Right cardiac atrium (tissue), 5 donors: ENCODE measurements around the gene TMEM178B. TPM values are rescaled to one million over a fixed set of nuclear protein-coding genes. Genes with fewer than 3 reads are reported as not detected.

Experiments used
- ATAC-seq, 2 donors: fragments of 200-7000 bp; cut with Tn5 transposase; one replicate each; pipeline versions ENCODE4 v1.8.0 to v1.9.1; 2020; ENCODE audit warnings: moderate library complexity in 2 of 2, mild to moderate bottlenecking in 1 of 2
- DNase-seq, 3 donors: peaks; one replicate each; pipeline ENCODE4 v3.0.0-alpha.2; 2020
- H3K27ac ChIP-seq: one replicate; pipeline ENCODE4 v1.5.1; 2013; ENCODE audit warnings: mild to moderate bottlenecking, low read length, control low read depth, moderate library complexity
- H3K27me3 ChIP-seq: one replicate; pipeline ENCODE4 v1.6.1; 2013; ENCODE audit not compliant: control insufficient read depth, insufficient read depth
- H3K4me1 ChIP-seq: one replicate; pipeline ENCODE4 v1.6.1; 2013; ENCODE audit warnings: low read length; ENCODE audit not compliant: control insufficient read depth, insufficient read depth
- H3K4me3 ChIP-seq: one replicate; pipeline ENCODE4 v1.5.1; 2013; ENCODE audit warnings: low read length, control low read depth
- H3K9me3 ChIP-seq: one replicate; pipeline ENCODE4 v1.6.1; 2013; ENCODE audit warnings: low read length; ENCODE audit not compliant: control insufficient read depth
- WGBS: extraction: QIAGEN DNeasy Blood & Tissue Kit; methylation state at CpG from one replicate; pipeline ENCODE4 v1.1.7; 2013; 5-methylcytosine and 5-hydroxymethylcytosine counted together
- intact Hi-C, 4 donors: fragments of 100-400 bp; cut with DNase I; formaldehyde crosslinking; loops; one replicate each; pipeline versions ENCODE4 v1.11.0 to v1.14.0; 2022 to 2023
- polyA plus RNA-seq: library from polyadenylated mRNA; stranded (reverse); fragments of 200-250 nt; gene quantifications from one replicate; pipeline ENCODE4 v1.2.3, GENCODE V29; 2013
- total RNA-seq, 4 donors: library from RNA; stranded (reverse); fragmentation: NEBNext Ultra II Directional; extraction: Animal tissue kit (Norgen Biotek cat#: 25700); gene quantifications; one replicate each; pipeline ENCODE4 v1.2.1, GENCODE V29; 2021
- donor health status: healthy with polysubstance abuse.
- donor health status: DM: no; HTN: yes; CAD: no.
- donor health status: DM: no; HTN: no; CAD: no.
- donor health status: DM: no; HTN: yes; CAD: no; lungs with severe emphysema.
- donor health status: DM: yes; HTN: yes; CAD: no.

The TMEM178B gene
- total and polyA plus RNA-seq, 5 donors, result 13.3 to 49.6 (median 35.0) TPM

DNA sequence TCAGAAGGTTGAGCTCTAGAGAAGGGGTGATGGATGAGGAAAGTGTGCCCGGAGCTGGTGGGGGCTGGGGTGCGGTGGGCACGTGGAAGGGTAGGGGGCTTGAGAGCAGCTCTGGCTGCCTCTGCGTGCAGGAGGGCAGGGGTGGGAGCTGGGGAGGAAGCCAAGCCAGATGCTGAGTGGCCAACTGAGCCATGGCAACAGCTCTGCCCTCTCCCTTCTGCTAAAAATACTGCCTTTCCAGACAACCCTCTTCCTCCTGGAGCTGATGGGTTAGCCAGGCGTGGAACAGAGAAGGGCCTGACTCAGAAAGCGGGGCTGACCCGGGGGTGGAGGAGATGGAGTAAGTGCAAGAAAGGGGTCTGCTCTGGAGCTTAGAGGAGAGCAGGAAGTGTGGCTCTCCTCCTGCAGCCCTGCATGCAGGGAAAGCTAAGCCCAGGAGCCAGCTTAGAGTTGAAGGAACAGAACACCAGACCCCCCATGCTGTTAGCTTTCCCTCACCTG, 362.8 kb downstream of the TMEM178B start:
- no peaks in the 10 kb centered on the region for H3K27me3 ChIP-seq
- no peak overlapping the region for H3K27ac ChIP-seq
- no peak for ATAC-seq
- no peak for DNase-seq
- no peak overlapping the region for H3K4me3 ChIP-seq
- 66% methylated on average over 7 of the region's 7 CpGs for WGBS
- peaks cover 8% of the 10 kb centered on the region for H3K4me1 ChIP-seq
- no peaks in the 10 kb centered on the region for H3K9me3 ChIP-seq
- intact Hi-C loops, result no loop called here

DNA sequence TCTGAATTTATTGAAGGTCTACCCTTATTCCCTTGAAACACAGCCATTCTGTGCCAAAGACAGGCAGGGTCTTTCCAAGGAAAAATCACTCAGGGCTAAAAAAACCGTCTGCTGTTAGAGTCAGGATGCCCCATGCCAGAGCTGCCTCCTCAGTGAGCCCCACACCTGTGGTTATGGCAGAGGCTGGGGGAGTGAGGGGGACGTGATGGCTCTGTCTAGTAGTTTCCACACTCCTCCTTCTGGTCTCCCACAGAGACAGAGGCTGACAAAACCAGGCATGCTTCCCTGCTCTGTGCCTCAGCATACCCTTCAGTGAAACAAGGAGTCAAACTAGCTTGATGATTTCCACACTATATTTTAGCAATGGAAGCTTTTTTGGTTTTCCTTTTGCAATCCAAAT, 365.3 kb downstream of the TMEM178B start:
- no peak for DNase-seq
- H3K9me3 ChIP-seq, result no peaks in the 10 kb centered on the region
- no peak overlapping the region for H3K27ac ChIP-seq
- peaks cover 8% of the 10 kb centered on the region for H3K4me1 ChIP-seq
- no peaks in the 10 kb centered on the region for H3K27me3 ChIP-seq
- intact Hi-C loops, result no loop called here
- no peak for ATAC-seq
- no peak overlapping the region for H3K4me3 ChIP-seq
- WGBS, result 53% methylated on average over 2 of the region's 2 CpGs

DNA sequence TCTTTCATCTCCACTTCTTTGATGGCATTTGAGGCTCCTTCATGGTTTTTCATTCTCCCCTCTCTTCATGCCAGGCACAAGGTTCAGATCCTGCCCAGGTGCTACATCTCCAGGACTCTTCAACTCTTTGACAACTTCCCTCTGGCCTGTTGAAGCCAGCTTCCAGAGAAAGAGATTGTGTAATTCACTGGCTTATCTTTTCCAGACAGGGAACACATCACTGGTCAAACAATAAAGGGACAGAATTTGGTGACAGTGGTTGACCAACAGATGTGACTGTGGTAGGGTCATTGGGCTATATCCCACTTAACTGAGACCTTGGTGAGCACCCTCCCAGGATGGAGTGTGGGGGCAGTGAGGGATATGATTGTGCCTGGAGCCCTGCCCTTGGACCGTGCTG, 365.9 kb downstream of the TMEM178B start:
- ATAC-seq, result peak; percentile 16 to 17
- H3K27ac ChIP-seq, result no peak overlapping the region

DNA sequence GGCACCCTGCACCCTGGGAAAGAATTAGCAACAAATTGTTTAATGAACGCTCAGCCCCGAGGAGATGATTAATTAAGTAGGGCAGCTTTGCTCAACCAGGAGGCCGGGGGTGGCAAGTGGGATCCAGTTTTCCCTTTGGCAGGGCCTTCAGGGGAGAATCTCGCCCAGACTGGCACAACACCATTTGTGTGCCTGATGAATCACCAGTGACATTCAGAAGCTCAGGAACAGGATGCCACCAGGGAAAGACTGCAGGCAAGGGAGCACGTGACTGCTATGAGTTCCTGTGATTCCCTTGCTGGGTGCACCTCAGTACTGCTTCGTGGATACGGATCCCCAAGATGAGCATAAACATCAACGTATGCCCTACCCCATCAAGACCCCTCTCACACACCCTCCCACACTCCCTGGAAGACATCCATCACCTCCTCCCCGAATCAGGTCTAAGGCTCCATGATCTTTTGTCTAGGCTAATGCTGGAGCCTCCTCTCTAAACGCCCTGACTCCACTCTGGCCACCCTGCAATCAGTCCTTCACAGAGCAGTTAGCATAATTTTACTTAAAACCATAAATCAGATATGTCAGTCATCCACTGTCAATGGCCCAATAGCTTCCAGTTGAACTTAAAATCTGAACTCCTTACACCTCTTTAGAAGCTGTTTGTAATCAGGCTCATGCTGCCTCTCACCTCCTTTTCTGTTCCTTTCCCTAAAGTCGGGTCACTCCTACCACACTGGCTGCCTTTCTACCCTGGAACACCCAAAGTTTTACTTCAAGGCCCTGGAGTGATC, 368.2 kb downstream of the TMEM178B start:
- WGBS, result 72% methylated on average over 11 of the region's 11 CpGs
- intact Hi-C loops, result no loop called here
- H3K9me3 ChIP-seq, result no peaks in the 10 kb centered on the region
- no peak overlapping the region for H3K4me3 ChIP-seq
- no peak overlapping the region for H3K27ac ChIP-seq
- H3K4me1 ChIP-seq, result peaks cover 5% of the 10 kb centered on the region
- DNase-seq, result no peak
- H3K27me3 ChIP-seq, result no peaks in the 10 kb centered on the region
- peak; percentile 9 to 69 for ATAC-seq

More for the DNA sequence above, 365.9 kb downstream of the TMEM178B start:
- WGBS, result 61% methylated on average over 1 of the region's 1 CpG
- H3K4me1 ChIP-seq, result peaks cover 8% of the 10 kb centered on the region
- H3K4me3 ChIP-seq, result no peak overlapping the region
- no peaks in the 10 kb centered on the region for H3K9me3 ChIP-seq
- DNase-seq, result no peak
- H3K27me3 ChIP-seq, result no peaks in the 10 kb centered on the region
- intact Hi-C loops, result no loop called here

DNA sequence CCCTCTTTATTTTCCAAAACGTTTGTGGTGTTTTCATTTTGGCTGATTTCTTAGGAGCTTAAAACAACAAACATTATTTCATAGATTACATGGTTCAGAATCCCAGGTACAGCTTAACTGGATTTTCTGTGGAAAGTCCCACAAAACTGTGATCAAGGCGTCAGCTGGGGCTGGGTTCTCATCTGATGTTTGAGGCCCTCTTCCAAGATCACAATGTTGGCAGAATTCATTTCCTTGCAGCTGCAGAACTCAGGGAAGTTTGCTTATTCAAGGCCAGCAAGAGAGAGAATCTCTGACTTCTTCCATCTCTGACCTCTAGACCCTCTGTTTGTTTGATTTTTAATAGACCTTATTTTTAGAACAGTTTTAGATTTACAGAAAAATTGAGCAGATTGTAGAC, 368.9 kb downstream of the TMEM178B start:
- Histone ChIP-seq H3K9me3 (no peaks in the 10 kb centered on the region), H3K4me3 (no peak overlapping the region), H3K27me3 (no peaks in the 10 kb centered on the region), H3K4me1 (peaks cover 5% of the 10 kb centered on the region), H3K27ac (no peak overlapping the region)
- ATAC-seq, result no peak
- 33% methylated on average over 2 of the region's 2 CpGs for WGBS
- no peak for DNase-seq
- intact Hi-C loops, result no loop called here

DNA sequence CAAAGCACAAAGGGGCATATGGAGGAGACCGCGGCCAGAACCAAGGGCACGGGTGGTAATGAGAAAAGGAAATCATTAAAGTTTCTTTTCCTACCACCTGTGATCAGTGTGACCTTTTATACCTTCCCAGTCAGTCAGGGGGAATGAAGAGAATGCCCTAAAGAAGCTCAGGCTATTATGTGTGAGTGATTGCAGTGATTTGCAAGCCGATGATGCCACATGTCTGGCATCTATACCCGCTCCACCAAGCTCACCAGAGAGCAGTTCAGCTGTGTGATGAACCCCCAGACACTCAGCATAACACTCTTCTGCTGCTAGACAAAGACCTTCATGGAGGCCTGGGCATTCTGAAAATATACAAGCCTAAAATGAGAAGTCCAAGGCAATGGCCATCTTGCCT, 371.1 kb downstream of the TMEM178B start:
- no peak for ATAC-seq
- H3K9me3 ChIP-seq, result no peaks in the 10 kb centered on the region
- H3K4me1 ChIP-seq, result peaks cover 1% of the 10 kb centered on the region
- intact Hi-C loops, result no loop called here
- no peak overlapping the region for H3K4me3 ChIP-seq
- 89% methylated on average over 5 of the region's 5 CpGs for WGBS
- H3K27me3 ChIP-seq, result no peaks in the 10 kb centered on the region
- no peak for DNase-seq
- H3K27ac ChIP-seq, result no peak overlapping the region

DNA sequence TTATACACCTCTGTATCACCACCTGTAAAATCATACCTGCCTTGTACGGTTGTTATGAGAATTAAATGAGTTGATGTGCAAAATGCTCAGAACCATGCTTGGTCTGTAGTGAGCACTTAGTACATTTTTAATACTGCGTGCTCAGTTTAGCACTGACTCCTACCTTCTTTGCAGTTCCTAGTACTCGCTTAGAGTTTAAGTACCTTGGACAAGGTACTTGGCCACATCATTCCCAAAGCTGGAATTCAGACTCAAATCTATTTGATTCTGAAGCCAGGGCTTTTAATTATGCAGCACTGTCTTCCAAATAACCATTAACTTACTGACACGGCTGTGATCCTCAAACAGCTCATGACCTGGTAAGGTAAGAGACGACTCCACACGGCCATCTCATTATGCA, 377.4 kb downstream of the TMEM178B start:
- no peaks in the 10 kb centered on the region for H3K4me1 ChIP-seq
- WGBS, result 86% methylated on average over 6 of the region's 6 CpGs
- DNase-seq (no peak), ATAC-seq (no peak)
- no peaks in the 10 kb centered on the region for H3K9me3 ChIP-seq
- H3K27me3 ChIP-seq, result no peaks in the 10 kb centered on the region
- H3K4me3 ChIP-seq, result no peak overlapping the region
- no peak overlapping the region for H3K27ac ChIP-seq
- intact Hi-C loops, result no loop called here

DNA sequence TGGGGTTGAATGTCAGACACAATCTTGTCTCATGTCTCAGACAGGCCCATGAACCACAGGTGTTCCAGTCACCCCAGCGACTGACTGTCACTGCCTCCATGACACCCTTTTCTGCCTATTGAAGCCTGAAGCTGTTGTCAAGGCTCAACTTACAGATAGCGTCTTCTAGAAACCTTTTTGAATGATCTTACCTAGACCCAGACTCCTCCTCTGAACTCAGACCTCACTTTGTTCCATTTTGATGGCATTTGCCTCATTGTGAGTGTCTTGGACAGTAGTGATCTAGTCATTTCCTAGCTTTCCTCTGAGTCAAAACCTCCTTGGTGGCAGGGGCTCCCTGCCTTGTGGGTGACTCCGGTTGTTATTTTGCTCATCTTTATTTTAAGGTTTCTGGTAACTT, 379.0 kb downstream of the TMEM178B start:
- Histone ChIP-seq H3K9me3 (no peaks in the 10 kb centered on the region), H3K4me3 (no peak overlapping the region), H3K27me3 (no peaks in the 10 kb centered on the region), H3K4me1 (no peaks in the 10 kb centered on the region), H3K27ac (no peak overlapping the region)
- no peak for DNase-seq
- intact Hi-C loops, result no loop called here
- 83% methylated on average over 3 of the region's 3 CpGs for WGBS
- ATAC-seq, result no peak

DNA sequence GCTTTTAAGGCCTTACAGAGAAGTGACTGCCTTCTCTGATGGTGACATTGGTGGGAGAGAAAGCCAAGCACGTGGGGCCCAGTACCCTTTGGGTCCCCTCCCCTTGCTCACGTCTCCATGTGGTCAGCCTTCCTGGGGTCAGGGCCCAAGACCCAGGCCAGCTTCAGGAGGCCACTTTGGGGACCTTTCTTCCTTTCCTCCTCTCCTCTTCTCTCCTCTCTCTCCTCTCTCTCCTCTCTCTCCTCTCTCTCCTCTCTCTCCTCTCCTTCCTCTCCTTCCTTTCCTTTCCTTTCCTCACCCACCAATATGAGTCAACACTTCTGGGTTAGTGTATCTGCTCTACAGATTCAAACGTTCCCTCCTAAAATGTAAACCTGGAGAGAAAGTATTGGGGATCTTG, 380.5 kb downstream of the TMEM178B start:
- DNase-seq (no peak), ATAC-seq (no peak)
- Histone ChIP-seq H3K27me3 (no peaks in the 10 kb centered on the region), H3K27ac (no peak overlapping the region), H3K9me3 (no peaks in the 10 kb centered on the region), H3K4me3 (no peak overlapping the region), H3K4me1 (no peaks in the 10 kb centered on the region)
- intact Hi-C loops, result no loop called here
- 69% methylated on average over 3 of the region's 3 CpGs for whole genome bisulfite sequencing

DNA sequence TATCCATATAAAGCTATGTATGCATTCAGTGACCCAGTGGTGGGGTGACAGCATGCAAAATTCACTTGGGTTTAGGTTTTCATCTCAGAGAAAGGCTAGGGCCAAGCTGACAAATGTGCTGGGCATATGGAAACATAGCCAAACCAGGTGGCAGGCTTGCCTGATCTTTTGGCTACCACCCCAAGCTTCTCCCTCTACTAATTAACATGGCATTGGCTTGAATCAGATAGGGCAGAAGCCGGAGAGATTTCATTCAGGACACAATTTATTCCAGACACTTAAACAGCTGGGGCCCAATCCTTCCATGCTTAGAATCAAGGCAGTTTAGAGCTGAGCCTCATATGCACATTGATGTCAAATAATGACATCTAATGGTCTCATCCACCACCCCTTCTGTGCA, 381.9 kb downstream of the TMEM178B start:
- DNase-seq, result no peak
- WGBS, result 83% methylated on average over 1 of the region's 1 CpG
- Histone ChIP-seq H3K9me3 (no peaks in the 10 kb centered on the region), H3K27ac (no peak overlapping the region), H3K4me3 (no peak overlapping the region), H3K27me3 (no peaks in the 10 kb centered on the region), H3K4me1 (peaks cover 3% of the 10 kb centered on the region)
- ATAC-seq, result no peak
- intact Hi-C loops, result no loop called here

DNA sequence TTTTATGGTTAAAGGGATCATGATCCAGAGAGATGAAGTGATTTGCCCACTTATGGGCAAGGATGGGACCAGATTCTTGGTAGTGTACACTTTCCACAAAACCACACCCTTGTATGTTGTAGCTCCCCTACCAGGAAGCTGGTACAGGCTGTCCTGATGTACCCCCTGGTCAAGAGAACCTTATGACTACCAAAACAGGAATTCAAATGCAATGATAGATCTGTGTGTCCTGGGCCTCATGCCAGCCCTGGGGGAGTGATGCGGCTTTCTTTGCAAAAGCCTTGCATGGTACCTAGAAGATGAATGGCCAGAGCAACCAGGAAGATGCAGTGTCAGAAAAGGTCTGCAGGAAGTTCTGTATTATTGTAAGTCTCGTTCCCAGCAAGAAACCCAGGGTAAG, 382.4 kb downstream of the TMEM178B start:
- intact Hi-C loops, result no loop called here
- DNase-seq (peak in 1 of 3 donors; percentile 58), ATAC-seq (peak in 1 of 2 donors; percentile 50)
- peaks cover 6% of the 10 kb centered on the region for H3K4me1 ChIP-seq
- H3K27me3 ChIP-seq, result no peaks in the 10 kb centered on the region
- 67% methylated on average over 2 of the region's 2 CpGs for WGBS
- H3K9me3 ChIP-seq, result no peaks in the 10 kb centered on the region
- H3K4me3 ChIP-seq, result no peak overlapping the region
- no peak overlapping the region for H3K27ac ChIP-seq
